ENCODE data around the gene CASTOR2. TPM values are rescaled to one million over a fixed set of nuclear protein-coding genes. Genes with fewer than 3 reads are reported as not detected.

The CASTOR2 gene
- total and polyA plus RNA-seq, 2 donors = 1.3 to 8.0 TPM

Other genes starting within 250 kb of the CASTOR2 start
- gene NCF1, start 190.7 kb upstream of the CASTOR2 start, total RNA-seq = 0.37 TPM
- gene NCF1, start 190.7 kb upstream of the CASTOR2 start, polyA plus RNA-seq = 3.3 TPM
- gene GTF2IRD2, start 113.1 kb upstream of the CASTOR2 start, total RNA-seq = 41.9 TPM
- gene GTF2IRD2, start 113.1 kb upstream of the CASTOR2 start, polyA plus RNA-seq = 12.6 TPM
- gene RCC1L, start 109.1 kb downstream of the CASTOR2 start, total RNA-seq = 23.6 TPM
- 43.2 TPM for gene RCC1L, start 109.1 kb downstream of the CASTOR2 start, polyA plus RNA-seq
- gene GTF2IRD2B, start 127.9 kb downstream of the CASTOR2 start, total RNA-seq = 66.1 TPM
- 31.0 TPM for gene GTF2IRD2B, start 127.9 kb downstream of the CASTOR2 start, polyA plus RNA-seq

Measured in urinary bladder (tissue), 2 donors.